Measurements from ENCODE around the gene SLC6A20.
"Not testable (repeated sequence)": the region's sequence is repeated elsewhere in the genome, so short reads cannot be mapped to it uniquely, and the experiment has no call there.

Gene SLC6A20

GRCh38 chr3:45761831-45762230 lies 34.5 kb downstream of the SLC6A20 start:
- in situ Hi-C loops (cut with MboI; ENCODE audit: low sequenced_read_pairs), result no loop called here

- in situ Hi-C loops (cut with MboI; ENCODE audit: low sequenced_read_pairs), result no loop called here
Measured at GRCh38 chr3:45760878-45761711, 35.2 kb downstream of the SLC6A20 start.

GRCh38 chr3:45759851-45760250 lies 36.5 kb downstream of the SLC6A20 start:
- in situ Hi-C loops (cut with MboI; ENCODE audit: low sequenced_read_pairs), result no loop called here

GRCh38 chr3:45758871-45759270 lies 37.5 kb downstream of the SLC6A20 start:
- in situ Hi-C loops (cut with MboI; ENCODE audit: low sequenced_read_pairs), result no loop called here

DNA sequence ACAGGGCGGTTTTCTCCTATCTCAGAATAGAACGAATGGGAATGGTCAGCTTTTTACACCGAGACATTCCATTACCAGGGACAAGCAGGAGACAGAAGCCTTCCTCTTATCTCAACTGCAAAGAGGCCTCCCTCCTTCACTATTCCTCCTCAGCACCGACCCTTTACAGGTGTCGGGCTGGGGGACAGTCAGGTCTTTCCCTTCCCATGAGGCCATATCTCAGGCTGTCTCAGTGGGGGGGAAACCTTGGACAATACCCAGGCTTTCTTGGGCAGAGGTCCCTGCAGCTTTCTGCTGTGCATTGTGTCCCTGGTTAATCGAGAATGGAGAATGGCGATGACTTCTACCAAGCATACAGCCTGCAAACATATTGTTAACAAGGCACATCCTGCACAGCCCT lies 39.2 kb downstream of the SLC6A20 start:
- in situ Hi-C loops (cut with MboI; ENCODE audit: low sequenced_read_pairs), result not testable (repeated sequence)

GRCh38 chr3:45756055-45756454 lies 40.3 kb downstream of the SLC6A20 start:
- in situ Hi-C loops (cut with MboI; ENCODE audit: low sequenced_read_pairs), result no loop called here

DNA sequence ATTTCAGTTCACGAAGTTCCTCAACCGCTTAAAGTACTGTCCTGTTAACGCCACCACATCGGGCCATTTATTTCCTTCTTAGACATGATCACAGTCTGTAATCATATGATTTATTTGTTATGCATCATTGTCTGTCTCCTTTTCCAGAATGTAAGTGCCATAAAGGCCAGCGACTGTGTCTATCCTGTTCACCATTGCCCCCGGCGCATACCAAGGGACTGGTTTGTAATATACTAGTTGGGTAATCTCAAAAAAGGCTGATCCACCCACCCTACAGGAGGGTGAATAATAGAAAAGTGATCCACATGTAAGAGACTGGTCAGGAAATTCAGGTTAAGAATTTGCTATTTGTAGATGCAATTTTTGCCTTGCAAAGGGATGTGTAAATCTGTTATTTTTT lies 41.9 kb downstream of the SLC6A20 start:
- in situ Hi-C loops (cut with MboI; ENCODE audit: low sequenced_read_pairs), result no loop called here

- in situ Hi-C loops (cut with MboI; ENCODE audit: low sequenced_read_pairs), result no loop called here
Measured at GRCh38 chr3:45753095-45753494, 43.2 kb downstream of the SLC6A20 start.

- in situ Hi-C loops (cut with MboI; ENCODE audit: low sequenced_read_pairs), result no loop called here
Measured at GRCh38 chr3:45751537-45752242, 44.6 kb downstream of the SLC6A20 start.

DNA sequence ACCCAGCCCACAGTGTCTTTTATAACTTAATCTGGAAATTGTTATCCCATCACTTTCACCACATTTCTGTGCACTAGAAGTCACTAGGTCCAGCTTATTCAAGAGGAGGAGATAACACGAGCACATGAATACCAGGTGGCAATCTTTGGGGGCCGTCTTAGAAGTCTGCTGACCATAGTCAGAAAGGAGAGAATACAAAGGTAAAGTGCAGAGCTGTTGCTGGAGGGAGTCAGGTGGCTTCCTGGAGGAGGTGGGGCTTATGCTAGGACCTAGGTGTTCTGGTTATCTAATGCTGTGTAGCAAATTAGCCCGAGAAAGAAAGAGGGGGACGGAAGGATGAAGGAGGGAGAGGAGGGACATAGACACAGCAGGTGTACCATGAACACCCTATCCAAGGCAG lies 46.5 kb downstream of the SLC6A20 start:
- in situ Hi-C loops (cut with MboI; ENCODE audit: low sequenced_read_pairs), result no loop called here

DNA sequence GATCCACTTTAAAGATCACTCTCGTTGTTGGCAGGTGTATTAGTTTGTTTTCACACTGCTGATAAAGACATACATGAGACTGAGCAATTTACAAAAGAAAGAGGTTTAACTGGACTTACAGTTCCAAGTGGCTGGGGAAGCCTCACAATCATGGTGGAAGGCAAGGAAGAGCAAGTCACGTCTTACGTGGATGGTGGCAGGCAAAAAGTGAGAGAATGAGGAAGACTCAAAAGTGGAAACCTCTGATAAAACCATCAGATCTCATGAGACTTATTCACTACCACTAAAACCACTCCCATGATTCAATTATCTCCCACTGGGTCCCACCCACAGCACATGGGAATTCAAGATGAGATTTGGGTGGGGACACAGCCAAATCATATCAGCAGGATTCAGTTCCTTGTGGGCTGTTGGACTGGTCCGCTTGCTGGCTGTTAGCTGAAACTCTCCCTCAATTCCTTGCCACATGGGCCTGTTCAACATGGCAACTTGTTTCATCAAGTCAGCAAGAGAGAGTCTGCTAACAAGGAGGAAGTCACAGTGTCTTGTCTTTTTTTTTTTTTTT lies 47.2 kb downstream of the SLC6A20 start:
- in situ Hi-C loops (cut with MboI; ENCODE audit: low sequenced_read_pairs), result not testable (repeated sequence)

- in situ Hi-C loops (cut with MboI; ENCODE audit: low sequenced_read_pairs), result no loop called here
Measured at GRCh38 chr3:45748068-45748467, 48.3 kb downstream of the SLC6A20 start.

DNA sequence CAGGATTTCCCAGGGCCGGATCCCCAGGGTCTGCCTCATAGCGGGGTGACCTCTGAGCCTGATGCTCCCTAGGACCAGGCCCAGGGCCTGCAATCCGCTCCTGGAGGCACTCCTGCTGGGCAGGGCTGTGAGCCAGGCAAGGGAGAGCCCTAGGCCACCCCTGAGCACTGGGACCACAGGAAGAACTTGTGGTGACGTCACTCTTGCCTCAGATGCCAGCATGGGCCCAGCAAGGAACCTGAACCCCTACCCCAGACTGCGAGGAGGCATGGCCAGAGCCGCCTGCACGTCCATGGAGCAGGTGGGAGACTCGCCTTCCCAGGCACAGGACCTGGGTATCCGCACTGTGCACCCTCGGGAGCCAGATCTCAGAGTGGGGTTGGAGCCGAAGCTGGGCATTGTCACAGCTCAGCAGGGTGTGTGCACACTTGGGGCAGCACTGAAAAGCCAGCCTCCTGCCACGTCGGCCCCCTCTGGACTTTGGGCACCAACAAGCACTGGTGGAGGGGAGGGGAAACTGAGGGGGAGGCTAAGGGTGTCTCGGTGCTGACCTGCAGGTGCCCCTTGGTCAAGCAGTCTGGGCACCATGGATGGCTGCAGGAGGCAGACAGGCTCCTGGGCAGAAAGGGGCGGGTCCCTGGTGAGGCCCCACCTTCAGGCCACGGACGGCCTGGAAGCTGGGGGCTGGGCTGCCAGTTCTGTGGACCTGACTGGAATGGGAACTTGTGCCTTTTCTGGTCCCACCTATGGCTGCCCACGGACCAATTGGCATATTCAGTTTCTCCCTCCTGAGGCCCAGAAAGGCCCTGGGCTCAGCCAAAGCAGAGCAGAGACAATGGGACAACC lies 49.3 kb downstream of the SLC6A20 start:
- in situ Hi-C loops (cut with MboI; ENCODE audit: low sequenced_read_pairs), result no loop called here

DNA sequence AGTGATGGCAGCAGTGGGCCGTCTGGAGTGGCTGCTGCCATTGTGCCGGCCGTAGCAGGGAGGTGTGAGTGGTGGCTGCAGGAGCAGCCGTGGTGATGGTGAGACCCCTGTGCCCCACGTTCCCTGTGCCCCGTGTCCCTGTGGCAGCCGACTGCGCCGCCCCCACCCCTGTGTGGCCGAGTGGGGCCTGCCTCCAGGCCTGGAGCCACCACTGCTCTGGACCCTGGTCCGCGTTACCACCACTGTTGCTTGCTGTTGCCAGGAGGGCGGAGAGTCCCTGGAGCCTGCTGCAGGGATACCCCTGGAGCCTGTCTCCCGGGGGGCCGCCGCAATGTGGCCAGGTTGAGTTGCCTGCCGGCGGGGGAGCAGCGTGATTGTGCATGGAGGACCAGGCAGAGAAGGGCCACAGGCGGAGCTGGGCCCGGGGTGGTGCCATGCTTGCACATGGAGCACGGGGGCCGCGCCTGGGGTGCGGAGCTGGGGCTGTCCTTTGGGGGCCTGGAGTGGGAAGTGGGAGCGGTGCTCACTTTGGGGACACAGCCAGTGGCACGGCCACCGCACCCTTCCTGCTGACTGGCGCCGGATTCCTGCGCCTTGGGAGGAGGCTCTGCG lies 50.1 kb downstream of the SLC6A20 start:
- in situ Hi-C loops (cut with MboI; ENCODE audit: low sequenced_read_pairs), result no loop called here

DNA sequence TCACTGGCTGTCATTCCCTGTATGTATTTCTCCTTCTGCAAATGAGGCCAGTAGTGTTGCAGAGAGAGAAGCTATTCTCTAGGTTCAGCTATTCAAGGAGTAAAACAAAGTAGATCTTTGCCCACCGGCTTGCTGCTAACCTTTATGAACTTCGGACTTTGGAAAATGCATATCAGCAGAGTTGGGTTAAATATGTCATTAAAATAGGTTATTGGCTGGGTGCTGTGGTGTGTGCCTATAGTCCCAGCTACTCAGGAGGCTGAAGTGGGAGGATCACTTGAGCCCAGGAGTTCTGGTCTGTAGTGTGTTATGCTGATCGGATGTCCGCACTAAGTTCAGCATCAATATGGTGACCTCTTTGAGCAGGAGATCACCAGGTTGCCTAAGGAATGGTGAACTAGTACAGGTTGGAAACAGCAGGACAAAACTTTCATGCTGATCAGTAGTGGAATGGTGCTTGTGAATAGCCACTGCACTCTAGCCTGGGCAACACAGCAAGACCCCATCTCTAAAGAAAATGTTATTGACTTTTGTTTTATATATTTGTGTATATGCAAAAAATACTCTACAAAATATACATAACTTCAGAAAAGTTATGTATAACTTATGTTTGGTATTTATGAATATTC lies 53.8 kb downstream of the SLC6A20 start:
- in situ Hi-C loops (cut with MboI; ENCODE audit: low sequenced_read_pairs), result no loop called here

DNA sequence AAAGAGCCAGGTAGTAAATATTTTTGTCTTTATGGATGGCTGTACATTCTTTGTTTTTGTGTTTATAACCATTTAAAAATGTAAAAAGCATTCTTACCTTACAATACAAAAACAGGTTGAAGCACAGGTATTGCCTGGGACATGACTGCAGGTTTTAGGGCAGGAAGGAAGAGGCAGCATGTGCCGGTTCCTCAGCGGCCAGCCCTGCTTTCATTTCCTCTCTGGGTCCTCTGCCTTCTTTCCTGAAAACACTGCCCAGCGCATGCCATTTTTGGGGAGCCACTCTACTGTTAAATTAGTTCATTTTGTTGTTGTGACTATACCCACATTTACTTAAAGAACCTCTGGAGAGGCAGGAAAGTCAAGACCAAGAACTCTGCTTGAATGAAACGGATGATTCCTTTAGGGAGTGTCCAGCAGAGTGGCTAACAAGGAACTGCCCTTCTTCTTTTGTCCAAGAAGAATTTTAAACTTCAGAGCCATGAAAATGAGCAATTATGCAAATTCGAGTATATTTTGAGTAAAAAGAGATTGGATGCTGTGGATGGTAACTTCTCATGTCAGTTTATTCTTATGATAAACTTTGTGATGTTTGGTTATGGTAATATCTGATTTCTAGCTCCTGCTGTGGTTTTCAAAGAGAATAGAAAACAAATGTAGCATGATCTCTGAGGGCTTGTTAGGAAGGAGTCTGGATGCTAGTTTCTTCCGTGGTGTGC lies 54.4 kb downstream of the SLC6A20 start:
- in situ Hi-C loops (cut with MboI; ENCODE audit: low sequenced_read_pairs), result no loop called here

GRCh38 chr3:45741247-45741646 lies 55.1 kb downstream of the SLC6A20 start:
- in situ Hi-C loops (cut with MboI; ENCODE audit: low sequenced_read_pairs), result no loop called here

GRCh38 chr3:45739991-45740390 lies 56.3 kb downstream of the SLC6A20 start:
- in situ Hi-C loops (cut with MboI; ENCODE audit: low sequenced_read_pairs), result no loop called here

DNA sequence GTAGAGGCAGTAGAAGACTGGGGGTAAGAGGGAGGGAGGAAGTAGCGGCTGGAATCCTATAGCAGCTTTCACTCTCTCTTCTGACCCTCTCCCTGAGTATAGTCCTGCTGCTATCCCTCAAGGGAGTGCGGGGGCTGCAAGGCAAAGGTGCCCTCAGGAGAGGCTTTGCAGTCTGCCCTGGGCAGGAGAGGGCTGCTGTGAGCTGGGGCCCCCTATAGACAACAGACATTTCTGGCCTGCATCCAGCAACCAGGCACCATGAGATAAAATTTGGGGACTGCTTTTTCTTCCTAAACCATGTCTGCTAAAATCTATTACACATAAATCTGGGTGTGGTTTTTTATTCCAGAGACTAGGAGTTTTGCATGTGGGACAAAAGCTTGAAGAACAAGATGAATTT lies 59.1 kb downstream of the SLC6A20 start:
- in situ Hi-C loops (cut with MboI; ENCODE audit: low sequenced_read_pairs), result no loop called here

- in situ Hi-C loops (cut with MboI; ENCODE audit: low sequenced_read_pairs), result no loop called here
Measured at GRCh38 chr3:45736707-45737106, 59.6 kb downstream of the SLC6A20 start.
